Jurkat, Clone E6-1 (cell line): Measurements from ENCODE around the gene CBX1.
A peak's percentile ranks its signal among the peaks of the same experiment; 100 is the strongest.

Source experiments
- DNase-seq: peaks from one replicate; pipeline ENCODE4 v3.0.0-alpha.2; 2011; ENCODE audit warnings: low read depth, low spot score
- H3K4me3 ChIP-seq: 2 replicates; pipeline ENCODE4 v1.5.1; 2011; ENCODE audit warnings: mild to moderate bottlenecking, low read length, control low read depth, moderate library complexity

The CBX1 gene

DNA sequence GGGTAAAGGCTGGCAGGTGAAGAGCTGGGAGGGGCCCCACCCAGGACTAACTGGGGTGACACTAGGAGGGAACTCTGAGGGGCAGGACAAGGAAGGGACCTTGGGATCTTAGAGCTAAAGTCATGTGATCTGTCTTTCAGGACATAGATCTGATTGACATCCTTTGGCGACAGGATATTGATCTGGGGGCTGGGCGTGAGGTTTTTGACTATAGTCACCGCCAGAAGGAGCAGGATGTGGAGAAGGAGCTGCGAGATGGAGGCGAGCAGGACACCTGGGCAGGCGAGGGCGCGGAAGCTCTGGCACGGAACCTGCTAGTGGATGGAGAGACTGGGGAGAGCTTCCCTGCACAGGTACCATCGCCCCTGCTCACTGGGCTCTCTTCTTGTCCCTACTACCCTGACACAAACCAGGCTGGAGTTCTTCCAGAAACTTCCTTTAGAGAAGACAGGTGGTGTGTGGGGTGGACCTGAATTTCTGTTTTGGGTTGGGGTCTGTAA is 45.0 kb downstream of the CBX1 start:
- no peak overlapping the region for H3K4me3 ChIP-seq
- DNase-seq: no peak

DNA sequence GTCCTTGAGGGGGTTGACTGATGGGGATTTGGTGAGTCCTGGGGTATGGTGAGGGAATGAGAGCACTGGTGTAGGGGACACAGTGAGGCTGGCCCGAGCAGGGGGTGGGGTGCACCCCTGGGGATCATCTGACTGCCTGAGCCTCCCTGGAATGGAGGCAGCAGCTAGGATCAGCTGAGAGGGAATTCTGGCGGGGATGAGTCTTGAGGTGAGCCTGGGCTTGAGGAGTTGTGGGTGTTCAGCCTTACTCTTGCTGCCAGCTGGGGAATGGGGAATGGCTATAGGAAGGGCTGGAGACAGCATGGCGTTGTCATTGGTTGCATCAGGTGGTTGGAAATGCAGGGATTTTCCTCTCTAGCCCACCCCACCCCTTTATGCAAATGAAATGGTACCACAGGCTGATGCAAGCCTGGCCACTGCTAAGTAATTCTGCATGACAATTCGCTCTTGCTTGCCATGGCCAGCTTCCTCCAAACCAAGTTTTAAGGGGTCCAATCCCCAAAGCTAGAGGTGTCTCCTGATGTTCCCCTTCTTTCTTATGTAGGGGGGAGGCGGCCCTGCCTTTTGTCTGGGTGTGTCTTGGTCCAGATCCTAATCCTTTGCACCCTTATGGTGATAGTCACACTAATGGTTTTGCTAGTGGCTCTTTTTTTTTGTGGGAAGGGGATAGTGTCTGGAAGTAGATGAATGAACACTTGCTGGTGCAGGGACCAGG is 45.6 kb downstream of the CBX1 start:
- DNase-seq: no peak
- no peak overlapping the region for H3K4me3 ChIP-seq

GRCh38 chr17:48054238-48055185 is 46.8 kb downstream of the CBX1 start:
- DNase-seq: no peak
- no peak overlapping the region for H3K4me3 ChIP-seq

- DNase-seq: no peak
- no peak overlapping the region for H3K4me3 ChIP-seq
Measured at GRCh38 chr17:48053758-48054237, 47.5 kb downstream of the CBX1 start.

- no peak overlapping the region for H3K4me3 ChIP-seq
- DNase-seq: no peak
Measured at GRCh38 chr17:48052956-48053757, 48.1 kb downstream of the CBX1 start.

GRCh38 chr17:48051706-48052486 is 49.4 kb downstream of the CBX1 start:
- no peak for DNase-seq
- no peak overlapping the region for H3K4me3 ChIP-seq

- H3K4me3 ChIP-seq: no peak overlapping the region
- no peak for DNase-seq
Measured at GRCh38 chr17:48051283-48051682, 50.0 kb downstream of the CBX1 start.

GRCh38 chr17:48048384-48049126 is 52.7 kb downstream of the CBX1 start:
- H3K4me3 ChIP-seq: peak overlapping the region; percentile 66
- DNase-seq: peak; percentile 53

DNA sequence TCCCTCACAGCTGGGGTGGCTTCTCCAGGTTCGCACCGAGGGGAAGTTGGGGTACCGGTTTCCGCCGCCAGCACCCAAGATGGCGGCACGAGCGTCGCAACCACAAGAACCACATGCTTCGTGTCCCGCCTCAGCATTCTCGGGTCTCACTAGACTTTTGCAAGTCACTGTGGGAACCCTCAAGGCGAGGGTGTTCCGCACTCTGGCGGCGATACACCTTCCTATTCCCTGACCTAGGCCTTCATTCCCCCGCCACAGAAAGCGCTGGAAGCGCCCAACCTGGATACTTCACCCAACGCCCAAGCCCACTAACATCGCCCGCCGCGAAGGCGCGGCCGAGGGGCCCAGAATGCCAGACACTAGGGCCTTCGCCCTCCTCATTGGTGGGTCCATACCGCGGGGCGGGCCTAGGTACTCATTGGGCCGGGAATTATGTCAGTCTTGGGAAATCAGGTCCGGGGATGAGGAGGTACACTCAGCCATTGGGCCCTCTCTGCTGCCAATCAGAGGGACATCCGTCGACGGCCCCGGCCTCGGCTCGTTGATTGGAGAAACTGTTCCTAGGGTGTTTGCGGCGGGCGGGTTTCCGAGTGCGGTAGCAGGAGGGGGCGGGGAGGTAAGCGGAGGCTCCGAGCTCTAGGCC is 53.4 kb downstream of the CBX1 start, which contains the start of gene NFE2L1:
Gene NFE2L1 (plus strand): TSS at position 619 of the 643 bp plus-strand sequence. CDS start 2,760 bp downstream, outside the sequence.
- peak within 1 kb of the TSS; percentile 66 for H3K4me3 ChIP-seq
- DNase-seq: peak; percentile 100

DNA sequence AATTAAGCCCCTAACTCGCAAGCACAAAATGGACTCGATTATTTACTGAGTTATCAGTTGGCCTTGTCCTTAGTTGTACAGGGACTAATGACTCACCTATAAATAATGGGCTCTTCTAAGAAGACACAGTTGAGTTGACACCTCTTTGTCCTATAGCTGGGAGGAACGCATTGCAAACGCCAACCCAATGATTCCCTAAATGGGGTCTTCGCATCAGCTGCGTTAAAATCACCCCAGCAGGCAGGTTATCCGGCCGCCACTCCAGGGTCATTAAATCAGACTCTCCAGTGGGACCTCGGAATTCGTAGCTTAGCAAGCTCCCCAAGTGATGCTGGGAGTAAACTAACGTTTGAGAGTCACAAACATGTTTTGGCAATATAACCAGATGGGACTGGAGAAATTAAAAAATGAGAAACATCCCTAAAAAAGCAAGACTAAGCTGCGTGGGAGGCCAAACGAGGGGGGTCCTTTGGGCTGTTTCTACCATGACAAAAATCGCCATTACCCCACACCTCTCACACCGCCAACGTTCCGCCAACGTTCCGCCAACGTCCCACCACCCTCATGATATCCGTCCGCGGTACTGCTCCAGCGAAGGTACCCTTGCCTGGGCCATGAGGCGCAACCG is 54.1 kb downstream of the CBX1 start:
- DNase-seq: no peak
- H3K4me3 ChIP-seq: peak overlapping the region; percentile 66

DNA sequence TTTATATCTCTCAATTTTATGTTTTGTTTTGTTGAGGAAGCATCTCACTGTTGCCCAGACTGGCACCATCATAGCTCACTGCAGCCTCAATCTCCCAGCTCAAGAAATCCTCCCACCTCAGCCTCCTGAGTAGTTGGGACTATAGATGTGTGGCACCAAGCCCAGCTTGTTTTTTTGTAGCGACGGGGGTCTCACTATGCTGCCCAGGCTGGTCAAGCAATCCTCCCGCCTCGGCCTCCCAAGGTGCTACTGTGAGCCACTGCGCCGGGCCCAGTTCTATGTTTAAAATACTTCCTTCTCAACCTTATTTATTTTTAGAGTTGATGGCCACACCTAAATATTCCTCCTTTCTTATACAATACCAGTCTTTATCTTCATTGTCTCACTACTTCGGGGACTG is 55.0 kb downstream of the CBX1 start:
- H3K4me3 ChIP-seq: peak overlapping the region; percentile 66

GRCh38 chr17:48045316-48046001 is 55.8 kb downstream of the CBX1 start:
- H3K4me3 ChIP-seq: no peak overlapping the region
- no peak for DNase-seq

More for the DNA sequence above, 55.0 kb downstream of the CBX1 start:
- no peak for DNase-seq

DNA sequence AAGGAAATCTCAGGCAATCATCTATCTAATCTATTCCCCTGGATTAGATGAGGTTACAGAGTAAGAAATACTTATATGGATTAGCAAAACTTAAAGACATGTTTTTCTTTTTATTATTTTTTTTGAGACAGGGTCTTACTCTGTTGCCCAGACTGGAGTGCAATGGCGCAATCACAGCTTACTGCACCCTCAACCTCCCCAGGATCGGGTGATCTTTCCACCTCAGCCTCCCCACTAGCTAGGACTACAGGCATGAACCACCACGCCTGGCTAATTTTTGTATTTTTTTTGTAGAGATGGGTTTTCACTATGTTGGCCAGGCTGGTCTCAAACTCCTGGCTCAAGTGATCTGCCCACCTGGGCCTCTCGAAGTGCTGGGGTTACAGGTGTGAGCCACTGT is 56.4 kb downstream of the CBX1 start:
- no peak overlapping the region for H3K4me3 ChIP-seq
- no peak for DNase-seq

DNA sequence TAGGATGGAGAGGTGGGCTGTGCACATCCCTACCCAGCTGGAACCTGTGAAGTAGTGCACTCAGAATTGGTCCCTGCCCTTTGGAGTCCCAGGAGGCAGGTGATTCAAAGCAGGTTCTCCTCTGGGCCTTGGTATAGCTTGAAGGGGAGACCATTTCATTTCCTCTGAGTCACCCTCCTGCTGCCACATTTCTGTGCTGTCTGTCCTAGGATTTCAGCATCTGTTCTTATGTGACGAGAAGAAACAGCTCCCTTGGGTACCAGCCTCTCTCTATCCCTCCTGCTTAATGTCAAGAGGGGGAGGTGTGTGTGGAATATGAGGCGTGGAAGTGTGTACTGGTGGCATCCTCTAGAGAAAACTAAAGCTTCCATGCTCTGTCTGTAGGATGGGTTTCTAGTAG is 58.1 kb downstream of the CBX1 start:
- no peak for DNase-seq

DNA sequence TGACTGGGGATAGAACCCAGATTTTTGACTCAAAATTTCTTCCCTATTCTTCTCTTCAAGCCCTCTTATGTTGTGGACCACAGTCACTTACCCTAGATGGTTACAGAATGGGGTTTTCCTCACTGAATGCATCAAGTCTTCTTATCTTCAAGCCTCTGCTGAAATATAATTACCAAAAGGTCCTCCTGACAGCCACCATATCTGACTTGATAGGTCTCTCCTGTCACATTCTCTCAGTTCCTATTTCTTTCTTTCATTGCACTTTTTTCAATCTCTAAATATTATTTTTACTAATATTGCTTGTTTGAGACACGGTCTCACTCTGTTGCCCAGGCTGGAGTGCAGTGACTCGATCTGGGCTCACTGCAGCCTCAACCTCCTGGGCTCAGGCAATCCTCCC is 62.6 kb downstream of the CBX1 start:
- H3K4me3 ChIP-seq: no peak overlapping the region
- no peak for DNase-seq

More for the DNA sequence above, 58.1 kb downstream of the CBX1 start:
- no peak overlapping the region for H3K4me3 ChIP-seq

DNA sequence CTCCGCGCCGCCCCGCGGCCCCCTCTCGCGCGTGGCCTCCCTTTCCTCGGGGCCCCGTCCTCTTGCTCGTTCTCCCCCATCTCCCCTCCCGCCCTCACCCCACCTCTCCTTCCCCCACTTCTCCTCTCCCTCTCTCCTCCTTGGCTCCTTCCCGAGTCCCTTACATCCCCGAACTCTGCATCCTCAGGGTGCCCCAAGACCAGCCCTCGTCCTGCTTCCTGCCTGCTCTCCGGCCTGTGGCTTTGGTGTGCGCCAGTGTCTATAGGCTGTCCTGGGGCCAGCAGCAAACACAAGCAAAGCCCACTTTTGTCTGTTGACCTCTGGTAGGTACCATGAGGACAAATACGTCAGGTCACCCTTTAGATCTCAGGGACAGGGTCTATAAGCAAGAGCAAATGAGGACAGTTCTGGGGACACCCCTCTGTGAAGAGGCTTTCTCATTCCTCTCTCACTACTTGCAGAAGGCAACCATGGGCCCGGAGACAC is 63.4 kb downstream of the CBX1 start:
- no peak for DNase-seq

More for the DNA sequence above, 63.4 kb downstream of the CBX1 start:
- no peak overlapping the region for H3K4me3 ChIP-seq
